Progenitor cell of endocrine pancreas (in vitro differentiated cells): ENCODE data around the gene TUBB2B. TPM values are rescaled to one million over a fixed set of nuclear protein-coding genes. Genes with fewer than 3 reads are reported as not detected.
"Not testable (repeated sequence)": the region's sequence is repeated elsewhere in the genome, so short reads cannot be mapped to it uniquely, and the experiment has no call there.

Source experiments
- DNase-seq: peaks from one replicate; pipeline ENCODE4 v3.0.0; 2021; ENCODE audit warnings: low spot score; ENCODE audit not compliant: unreplicated experiment
- H3K27ac Mint-ChIP-seq: 2 replicates; pipeline ENCODE4 v1.8.0; 2021; ENCODE audit warnings: mild to moderate bottlenecking, moderate library complexity, mixed read lengths
- H3K27me3 Mint-ChIP-seq: 2 replicates; pipeline ENCODE4 v1.8.0; 2021; ENCODE audit warnings: mixed read lengths
- H3K36me3 Mint-ChIP-seq: 2 replicates; pipeline ENCODE4 v1.8.0; 2022; ENCODE audit warnings: mixed read lengths; ENCODE audit not compliant: insufficient read depth
- H3K4me1 Mint-ChIP-seq: 2 replicates; pipeline ENCODE4 v1.8.0; 2021; ENCODE audit warnings: low read depth, mixed read lengths
- H3K4me3 Mint-ChIP-seq: 2 replicates; pipeline ENCODE4 v1.8.0; 2021; ENCODE audit warnings: low read depth, mild to moderate bottlenecking, moderate library complexity, mixed read lengths
- H3K9me3 Mint-ChIP-seq: 2 replicates; pipeline ENCODE4 v1.8.0; 2021; ENCODE audit warnings: low read depth, mixed read lengths
- total RNA-seq: library from RNA; stranded (reverse); gene quantifications from 2 replicates; pipeline ENCODE4 v1.2.1, GENCODE V29; 2021
- TF ChIP-seq, protein P1 (sequence below): fragments of 200-600 bp; sonication (generic); IDR thresholded peaks from one replicate; pipeline ENCODE4 v1.5.0; 2021; ENCODE audit warnings: antibody characterized with exemption, mild to moderate bottlenecking; ENCODE audit not compliant: unreplicated experiment

TUBB2B gene
- total RNA-seq, 1 donor from 2014 or later = 276 TPM

DNA sequence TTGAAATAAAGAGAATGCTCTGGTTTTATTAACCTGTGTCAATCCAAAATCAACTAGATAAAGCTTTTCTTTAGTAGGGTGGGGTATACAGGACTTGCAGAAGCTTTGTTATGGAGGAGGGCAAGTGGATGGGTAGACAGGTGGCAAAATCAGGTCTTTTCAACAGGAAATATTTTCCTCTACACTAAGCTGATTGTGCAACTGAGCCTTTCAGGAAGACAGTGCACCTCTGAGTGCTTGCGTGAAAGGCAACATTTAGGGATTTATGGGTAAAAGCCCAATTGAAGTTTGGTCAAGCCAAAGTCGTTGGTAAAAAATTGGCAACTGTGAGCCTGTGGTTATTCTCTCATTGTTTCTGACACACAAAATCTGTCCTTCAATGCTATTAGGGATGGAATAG, 46.3 kb downstream of the TUBB2B start:
- no peaks in the 10 kb centered on the region for H3K9me3 Mint-ChIP-seq
- no peaks in the 10 kb centered on the region for H3K36me3 Mint-ChIP-seq
- DNase-seq = no peak
- no peak overlapping the region for H3K27ac Mint-ChIP-seq
- peaks cover under 1% of the 10 kb centered on the region for H3K4me1 Mint-ChIP-seq
- H3K27me3 Mint-ChIP-seq = peaks cover under 1% of the 10 kb centered on the region
- H3K4me3 Mint-ChIP-seq = no peak overlapping the region
- TF ChIP-seq, protein P1, sequence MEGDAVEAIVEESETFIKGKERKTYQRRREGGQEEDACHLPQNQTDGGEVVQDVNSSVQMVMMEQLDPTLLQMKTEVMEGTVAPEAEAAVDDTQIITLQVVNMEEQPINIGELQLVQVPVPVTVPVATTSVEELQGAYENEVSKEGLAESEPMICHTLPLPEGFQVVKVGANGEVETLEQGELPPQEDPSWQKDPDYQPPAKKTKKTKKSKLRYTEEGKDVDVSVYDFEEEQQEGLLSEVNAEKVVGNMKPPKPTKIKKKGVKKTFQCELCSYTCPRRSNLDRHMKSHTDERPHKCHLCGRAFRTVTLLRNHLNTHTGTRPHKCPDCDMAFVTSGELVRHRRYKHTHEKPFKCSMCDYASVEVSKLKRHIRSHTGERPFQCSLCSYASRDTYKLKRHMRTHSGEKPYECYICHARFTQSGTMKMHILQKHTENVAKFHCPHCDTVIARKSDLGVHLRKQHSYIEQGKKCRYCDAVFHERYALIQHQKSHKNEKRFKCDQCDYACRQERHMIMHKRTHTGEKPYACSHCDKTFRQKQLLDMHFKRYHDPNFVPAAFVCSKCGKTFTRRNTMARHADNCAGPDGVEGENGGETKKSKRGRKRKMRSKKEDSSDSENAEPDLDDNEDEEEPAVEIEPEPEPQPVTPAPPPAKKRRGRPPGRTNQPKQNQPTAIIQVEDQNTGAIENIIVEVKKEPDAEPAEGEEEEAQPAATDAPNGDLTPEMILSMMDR = no peak

DNA sequence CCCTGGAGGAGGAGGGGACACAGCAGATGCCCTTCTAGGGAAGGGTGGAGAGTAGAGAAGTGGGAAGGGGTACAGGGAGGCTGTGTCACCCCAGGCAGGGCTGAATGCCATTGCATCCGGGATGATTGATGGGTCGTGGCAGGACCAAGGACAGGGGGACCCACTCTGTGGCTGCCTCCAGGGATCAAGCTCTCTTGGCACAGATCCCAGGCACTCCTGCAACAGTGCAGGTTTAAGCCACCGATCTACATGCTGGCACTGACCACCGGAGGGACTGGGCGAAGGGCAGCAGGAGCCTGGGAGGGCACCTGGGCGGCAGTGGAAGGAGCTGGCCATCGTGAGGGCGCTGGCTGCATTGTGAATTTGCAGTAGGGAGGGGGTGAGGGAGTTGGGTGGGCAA, 47.5 kb downstream of the TUBB2B start:
- not testable (repeated sequence) for H3K27me3 Mint-ChIP-seq, DNase-seq, H3K9me3 Mint-ChIP-seq, H3K36me3 Mint-ChIP-seq, H3K4me1 Mint-ChIP-seq, H3K27ac Mint-ChIP-seq
- peak overlapping the region; percentile 61 for H3K4me3 Mint-ChIP-seq

DNA sequence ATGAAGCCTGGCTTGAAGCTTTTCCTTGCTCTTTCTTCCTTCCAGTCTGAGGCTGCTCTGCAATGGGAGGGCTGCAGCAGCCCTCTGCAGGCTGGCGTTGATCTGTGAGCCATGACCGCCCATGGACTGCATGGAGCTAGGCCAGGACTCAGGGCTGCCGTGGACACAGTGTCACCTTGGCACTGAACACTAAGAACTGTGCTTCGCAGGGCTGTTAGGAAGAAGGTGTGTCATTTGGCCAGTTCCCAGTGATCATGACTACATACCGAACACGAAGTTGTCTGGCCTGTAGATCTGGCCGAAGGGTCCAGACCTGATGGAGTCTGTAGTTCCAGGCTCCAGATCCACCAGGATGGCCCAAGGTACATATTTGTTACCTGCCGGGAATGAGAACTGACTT, 48.8 kb downstream of the TUBB2B start:
- not testable (repeated sequence) for DNase-seq, H3K27me3 Mint-ChIP-seq, H3K9me3 Mint-ChIP-seq, H3K27ac Mint-ChIP-seq, H3K4me3 Mint-ChIP-seq, H3K36me3 Mint-ChIP-seq, H3K4me1 Mint-ChIP-seq

DNA sequence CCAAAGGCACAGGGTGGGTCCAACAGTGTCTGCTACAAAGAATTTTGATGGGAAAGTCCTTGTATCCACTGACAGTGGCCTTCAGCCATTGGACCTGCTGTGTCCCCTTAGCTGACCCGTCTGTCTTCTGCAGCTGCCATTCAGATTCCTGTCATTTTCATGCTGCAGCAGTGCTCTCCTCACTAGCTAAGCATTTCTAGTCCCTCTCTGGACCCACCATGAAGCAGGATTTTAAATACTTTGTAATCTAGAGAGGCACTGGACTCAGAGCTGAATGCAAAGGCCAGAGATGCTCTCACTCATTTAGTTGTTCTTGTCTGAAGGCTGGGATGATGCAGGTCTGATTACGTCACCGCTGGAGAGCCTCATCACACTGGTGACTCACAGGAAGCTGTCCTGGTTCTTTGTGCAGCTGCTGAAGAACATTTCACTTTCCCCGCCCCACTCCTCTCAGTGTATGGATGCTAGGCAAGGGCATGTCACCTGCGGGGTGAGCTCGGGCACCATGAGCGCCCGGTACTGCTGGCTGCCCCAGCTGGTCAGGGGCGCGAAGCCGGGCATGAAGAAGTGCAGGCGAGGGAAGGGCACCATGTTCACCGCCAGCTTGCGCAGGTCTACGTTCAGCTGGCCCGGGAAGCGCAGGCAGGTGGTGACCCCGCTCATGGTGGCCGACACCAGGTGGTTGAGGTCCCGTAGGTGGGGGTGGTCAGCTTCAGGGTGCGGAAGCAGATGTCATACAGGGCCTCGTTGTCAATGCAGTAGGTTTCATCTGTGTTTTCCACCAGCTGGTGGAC, 50.7 kb downstream of the TUBB2B start:
- TF ChIP-seq, protein P1 = no peak
- no peak overlapping the region for H3K27ac Mint-ChIP-seq
- peaks cover 9% of the 10 kb centered on the region for H3K4me1 Mint-ChIP-seq
- peaks cover 8% of the 10 kb centered on the region for H3K27me3 Mint-ChIP-seq
- H3K36me3 Mint-ChIP-seq = no peaks in the 10 kb centered on the region
- no peak overlapping the region for H3K4me3 Mint-ChIP-seq
- DNase-seq = no peak
- H3K9me3 Mint-ChIP-seq = no peaks in the 10 kb centered on the region

DNA sequence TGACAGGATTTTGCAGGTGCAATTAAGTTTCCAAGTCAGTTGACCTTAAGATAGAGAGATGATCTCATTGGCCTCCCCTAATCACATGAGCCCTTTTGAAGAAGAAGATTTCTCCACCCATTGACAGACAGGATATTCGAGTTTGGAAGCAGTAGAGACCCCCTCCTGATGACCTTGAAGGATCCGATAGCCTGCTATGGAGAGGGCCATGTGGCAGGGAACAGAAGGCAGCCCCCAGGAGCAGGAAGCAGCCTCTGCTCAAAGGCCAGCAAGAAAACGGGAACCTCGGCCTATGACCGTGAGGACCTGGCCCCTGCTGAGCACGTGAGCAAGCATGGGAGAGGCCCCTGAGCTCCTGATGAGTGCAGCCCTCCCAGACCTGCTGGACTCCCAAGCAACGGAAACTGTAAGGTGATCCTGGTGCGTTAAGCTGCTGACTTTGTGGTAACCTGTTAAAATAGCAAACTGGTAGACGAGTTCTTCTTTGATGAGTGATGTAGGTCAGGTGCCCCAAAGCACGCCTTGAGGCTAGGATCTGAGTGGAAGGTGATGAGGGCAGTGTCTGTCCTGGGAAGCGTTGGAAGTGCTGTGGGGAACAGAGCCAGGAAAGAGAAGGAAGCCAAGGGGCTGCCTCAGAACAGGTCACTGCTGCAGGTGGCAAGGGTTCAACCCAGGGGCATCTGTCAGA, 51.6 kb downstream of the TUBB2B start:
- Mint-ChIP-seq H3K9me3 (no peaks in the 10 kb centered on the region), H3K36me3 (no peaks in the 10 kb centered on the region), H3K27ac (no peak overlapping the region), H3K4me1 (peaks cover 9% of the 10 kb centered on the region), H3K4me3 (no peak overlapping the region), H3K27me3 (peaks cover 8% of the 10 kb centered on the region)
- TF ChIP-seq, protein P1 = no peak
- DNase-seq = no peak

Other genes with a start within 250 kb of the TUBB2B start
- 41.3 and 45.8 TPM in 2 replicates for gene NQO2, start 227.8 kb downstream of the TUBB2B start, total RNA-seq
- 15.1 and 15.5 TPM in 2 replicates for gene RIPK1, start 159.2 kb downstream of the TUBB2B start, total RNA-seq
- gene BPHL, start 108.9 kb downstream of the TUBB2B start, total RNA-seq = 68.4 and 69.7 TPM in 2 replicates
- gene TUBB2A, start 70.1 kb downstream of the TUBB2B start, total RNA-seq = 31.9 and 37.1 TPM in 2 replicates
- gene PSMG4, start 31.3 kb upstream of the TUBB2B start, total RNA-seq = 17.7 and 18.9 TPM in 2 replicates
- 17.1 and 19.4 TPM in 2 replicates for gene SLC22A23, start 229.4 kb upstream of the TUBB2B start, total RNA-seq